GM12878 (cell line): ENCODE results near the gene BCR. TPM values are rescaled to one million over a fixed set of nuclear protein-coding genes. Genes with fewer than 3 reads are reported as not detected.
"Not testable (repeated sequence)": the region's sequence is repeated elsewhere in the genome, so short reads cannot be mapped to it uniquely, and the experiment has no call there.

Experiments
- ATAC-seq: fragments of 200-7000 bp; cut with Tn5 transposase; 3 replicates; pipeline ENCODE4 v1.9.1; 2020; ENCODE audit warnings: mild to moderate bottlenecking, moderate library complexity
- BruUV-seq: library from RNA; stranded (reverse); fragments of 400-500 nt; replicated peaks from 2 replicates; lab custom pipeline; 2021; lab: Mats Ljungman, UMichigan
- CTCF ChIA-PET: fragments of 300-600 bp; sonication (Branson Sonifier 250); formaldehyde crosslinking; extraction: SDS; loops from one replicate; lab custom pipeline; 2021; ENCODE audit warnings: inconsistent platforms; lab: Yijun Ruan, JAX
- POLR2A ChIA-PET: fragments of 350-600 bp; formaldehyde crosslinking; extraction: SDS; loops from one replicate; lab custom pipeline; 2021; ENCODE audit warnings: inconsistent platforms; lab: Charles Lee
- RAD21 ChIA-PET: fragments of 300-600 bp; sonication (Branson Sonifier 250); formaldehyde crosslinking; loops from one replicate; lab custom pipeline; 2023; ENCODE audit warnings: antibody characterized with exemption; ENCODE audit not compliant: unreplicated experiment; lab: Charles Lee
- SMC1A ChIA-PET: fragments of 300-600 bp; sonication (Branson Sonifier 250); formaldehyde crosslinking; loops from one replicate; lab custom pipeline; 2023; ENCODE audit not compliant: unreplicated experiment, uncharacterized antibody; lab: Charles Lee
- DNase-seq: peaks from one replicate; pipeline ENCODE4 v3.0.0-alpha.2; 2011; ENCODE audit warnings: low read depth, low spot score
- FAIRE-seq: peaks from 3 replicates; lab custom pipeline; 2011; peaks lifted over from hg19 to GRCh38; lab: Jason Lieb, UNC
- H2AFZ ChIP-seq: 2 replicates; pipeline ENCODE4 v1.6.0; 2011; ENCODE audit warnings: low read depth, low read length, control low read depth; ENCODE audit not compliant: control insufficient read depth
- H3K27ac ChIP-seq: 2 replicates; pipeline ENCODE4 v1.5.1; 2011; ENCODE audit warnings: control low read depth; ENCODE audit not compliant: control insufficient read depth, insufficient read depth
- H3K27me3 ChIP-seq, 2 experiments: replicated peaks in 1 of 2; 2 replicates each; pipeline versions ENCODE4 v1.6.0 to v1.6.1; 2011; ENCODE audit warnings: low read length in 1 of 2; ENCODE audit not compliant: control insufficient read depth in 2 of 2, insufficient read depth in 2 of 2
- H3K36me3 ChIP-seq, 2 experiments: 2 replicates each; pipeline ENCODE4 v1.5.1; 2011; ENCODE audit warnings: low read length in 1 of 2; ENCODE audit not compliant: control insufficient read depth in 2 of 2, insufficient read depth in 2 of 2
- H3K4me1 ChIP-seq: 2 replicates; pipeline ENCODE4 v1.6.1; 2011; ENCODE audit warnings: mild to moderate bottlenecking, low read length, moderate library complexity, mixed read lengths; ENCODE audit not compliant: control insufficient read depth, insufficient read depth
- H3K4me2 ChIP-seq: 2 replicates; pipeline ENCODE4 v1.6.0; 2011; ENCODE audit warnings: control low read depth; ENCODE audit not compliant: control insufficient read depth, insufficient read depth
- H3K4me3 ChIP-seq: fragments of 200-600 bp; sonication (generic); 2 replicates; pipeline ENCODE4 v1.5.1; 2016
- H3K79me2 ChIP-seq: 2 replicates; pipeline ENCODE4 v1.6.0; 2011; ENCODE audit warnings: low read length; ENCODE audit not compliant: control insufficient read depth, insufficient read depth
- H3K9ac ChIP-seq: 2 replicates; pipeline ENCODE4 v1.8.0; 2011; ENCODE audit warnings: low read length, control low read depth, mixed read lengths; ENCODE audit not compliant: control insufficient read depth, insufficient read depth
- H3K9me3 ChIP-seq: replicated peaks from 3 replicates; pipeline ENCODE4 v1.5.1; 2011; ENCODE audit warnings: mild to moderate bottlenecking, low read length; ENCODE audit not compliant: control insufficient read depth, insufficient read depth
- H4K20me1 ChIP-seq: 2 replicates; pipeline ENCODE4 v1.6.0; 2011; ENCODE audit not compliant: control insufficient read depth, insufficient read depth
- MYC ChIP-seq: IDR thresholded peaks from 2 replicates; pipeline ENCODE4 v1.6.1; 2011; ENCODE audit warnings: mild to moderate bottlenecking, low read length, moderate library complexity, inconsistent platforms; ENCODE audit not compliant: insufficient read depth, insufficient replicate concordance, insufficient read length, severe bottlenecking
- NFIC ChIP-seq: IDR thresholded peaks from 2 replicates; pipeline ENCODE4 v1.6.1; 2012; ENCODE audit warnings: low read depth, mild to moderate bottlenecking, inconsistent platforms, low read length, moderate library complexity
- TBL1XR1 ChIP-seq: IDR thresholded peaks from 2 replicates; pipeline ENCODE4 v1.6.1; 2012; ENCODE audit warnings: low read depth, low read length, improper control_type of control experiment
- WGBS: methylation state at CpG from one replicate; pipeline ENCODE4 v1.1.6; 2016; ENCODE audit warnings: low lambda C conversion rate; ENCODE audit not compliant: insufficient replicate concordance, insufficient coverage; ENCODE audit errors: missing lambda C conversion rate; 5-methylcytosine and 5-hydroxymethylcytosine counted together
- in situ Hi-C: fragments of 300-500 bp; cut with MboI; formaldehyde crosslinking; loops from 9 replicates; pipeline ENCODE4 v1.14.3; 2018; ENCODE audit warnings: mixed read lengths
- intact Hi-C: fragments of 100-400 bp; cut with micrococcal nuclease; formaldehyde crosslinking; loops from one replicate; pipeline ENCODE4 v1.14.2; 2022; ENCODE audit not compliant: unreplicated experiment
- polyA plus RNA-seq, 11 experiments: library from polyadenylated mRNA; depleted of rRNA in 4 of 11; unstranded in 6 of 11; stranded (reverse) in 5 of 11; fragments of >200 nt; fragmentation: Nextera tagmentation in 4 of 11; fragmentation: Illumina TruSeq in 1 of 11; extraction: Ambion mirVana in 4 of 11; extraction: Trizol in 1 of 11; gene quantifications; 1 replicate in 1 of 11; 2 replicates in 10 of 11; pipeline versions ENCODE4 v1.2.1 to v1.2.3, GENCODE V29; 2011 to 2016; ENCODE audit warnings: inconsistent platforms in 2 of 11, missing spikeins in 2 of 11, low read depth in 1 of 11
- total RNA-seq, 4 experiments: library from RNA; depleted of rRNA in 3 of 4; stranded (reverse); fragments of >200 nt in 3 of 4; fragmentation: Illumina TruSeq in 1 of 4; extraction: Trizol in 1 of 4; gene quantifications; 2 replicates each; pipeline versions ENCODE4 v1.2.1 to v1.2.3, GENCODE V29; 2013 to 2021
- TF ChIP-seq, protein P1 (sequence below): IDR thresholded peaks from 2 replicates; pipeline ENCODE4 v1.6.1; 2012; ENCODE audit warnings: low read depth, low read length, improper control_type of control experiment
- TF ChIP-seq, protein P2 (sequence below): IDR thresholded peaks from 2 replicates; pipeline ENCODE4 v1.6.1; 2012; ENCODE audit warnings: improper control_type of control experiment, low read depth, low read length; ENCODE audit not compliant: insufficient replicate concordance
- TF ChIP-seq, protein P3 (sequence below): IDR thresholded peaks from 2 replicates; pipeline ENCODE4 v1.6.1; 2011; ENCODE audit warnings: borderline replicate concordance, low read depth, mild to moderate bottlenecking, moderate library complexity, low read length; ENCODE audit not compliant: insufficient read depth, poor library complexity, severe bottlenecking

BCR gene
- total and polyA plus RNA-seq, 10 of the 15 experiments (the other 5 are each of a cell fraction or from before 2014, with no cell fraction given) = 1.7 to 64.7 (median 18.4) TPM

DNA sequence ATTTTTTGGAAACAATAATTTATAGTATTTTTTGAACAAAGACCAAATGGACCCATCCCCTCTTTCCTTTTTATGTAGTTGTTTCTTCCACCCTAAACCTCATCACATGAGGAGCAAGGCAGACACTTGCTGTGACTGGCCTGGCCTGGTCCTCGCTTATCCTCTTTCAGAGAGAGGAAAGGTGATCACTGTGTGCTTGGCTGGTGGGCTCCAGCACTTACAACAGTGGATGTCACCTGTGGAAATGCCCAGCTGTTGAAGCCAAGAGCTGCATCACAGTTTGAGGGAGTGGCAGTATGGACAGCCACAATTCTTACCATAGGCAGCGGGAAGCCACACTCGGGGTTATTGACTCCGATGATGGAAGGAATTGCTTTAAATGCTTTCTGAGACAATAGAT lies 185.7 kb downstream of the BCR start:
- Histone ChIP-seq H3K4me2 (no peak overlapping the region), H4K20me1 (no peaks in the 10 kb centered on the region), H3K27me3 (no peaks in the 10 kb centered on the region; a peak in 1 of 4 replicates), H3K9me3 (no peaks in the 10 kb centered on the region), H3K4me1 (no peaks in the 10 kb centered on the region), H3K4me3 (no peak overlapping the region), H3K79me2 (no peaks in the 10 kb centered on the region), H3K36me3 (no peaks in the 10 kb centered on the region), H3K9ac (no peak overlapping the region), H2AFZ (no peak overlapping the region), H3K27ac (no peak overlapping the region)
- FAIRE-seq (no peak), ATAC-seq (no peak), DNase-seq (no peak)
- 35% methylated on average over 4 of the region's 4 CpGs for WGBS
- POLR2A ChIA-PET = no interaction called here
- RAD21 ChIA-PET = interaction anchor here (0.8 kb wide), 1 partner anchor 11 kb away, joined by 3 read pairs; no protein-coding TSS in a partner anchor
- CTCF ChIA-PET = no interaction called here
- intact Hi-C loops = no loop called here
- in situ Hi-C loops = no loop called here
- BruUV-seq = no TSS peak
- TF ChIP-seq, protein P1, sequence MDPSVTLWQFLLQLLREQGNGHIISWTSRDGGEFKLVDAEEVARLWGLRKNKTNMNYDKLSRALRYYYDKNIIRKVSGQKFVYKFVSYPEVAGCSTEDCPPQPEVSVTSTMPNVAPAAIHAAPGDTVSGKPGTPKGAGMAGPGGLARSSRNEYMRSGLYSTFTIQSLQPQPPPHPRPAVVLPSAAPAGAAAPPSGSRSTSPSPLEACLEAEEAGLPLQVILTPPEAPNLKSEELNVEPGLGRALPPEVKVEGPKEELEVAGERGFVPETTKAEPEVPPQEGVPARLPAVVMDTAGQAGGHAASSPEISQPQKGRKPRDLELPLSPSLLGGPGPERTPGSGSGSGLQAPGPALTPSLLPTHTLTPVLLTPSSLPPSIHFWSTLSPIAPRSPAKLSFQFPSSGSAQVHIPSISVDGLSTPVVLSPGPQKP = no peak
- TF ChIP-seq, protein P2, sequence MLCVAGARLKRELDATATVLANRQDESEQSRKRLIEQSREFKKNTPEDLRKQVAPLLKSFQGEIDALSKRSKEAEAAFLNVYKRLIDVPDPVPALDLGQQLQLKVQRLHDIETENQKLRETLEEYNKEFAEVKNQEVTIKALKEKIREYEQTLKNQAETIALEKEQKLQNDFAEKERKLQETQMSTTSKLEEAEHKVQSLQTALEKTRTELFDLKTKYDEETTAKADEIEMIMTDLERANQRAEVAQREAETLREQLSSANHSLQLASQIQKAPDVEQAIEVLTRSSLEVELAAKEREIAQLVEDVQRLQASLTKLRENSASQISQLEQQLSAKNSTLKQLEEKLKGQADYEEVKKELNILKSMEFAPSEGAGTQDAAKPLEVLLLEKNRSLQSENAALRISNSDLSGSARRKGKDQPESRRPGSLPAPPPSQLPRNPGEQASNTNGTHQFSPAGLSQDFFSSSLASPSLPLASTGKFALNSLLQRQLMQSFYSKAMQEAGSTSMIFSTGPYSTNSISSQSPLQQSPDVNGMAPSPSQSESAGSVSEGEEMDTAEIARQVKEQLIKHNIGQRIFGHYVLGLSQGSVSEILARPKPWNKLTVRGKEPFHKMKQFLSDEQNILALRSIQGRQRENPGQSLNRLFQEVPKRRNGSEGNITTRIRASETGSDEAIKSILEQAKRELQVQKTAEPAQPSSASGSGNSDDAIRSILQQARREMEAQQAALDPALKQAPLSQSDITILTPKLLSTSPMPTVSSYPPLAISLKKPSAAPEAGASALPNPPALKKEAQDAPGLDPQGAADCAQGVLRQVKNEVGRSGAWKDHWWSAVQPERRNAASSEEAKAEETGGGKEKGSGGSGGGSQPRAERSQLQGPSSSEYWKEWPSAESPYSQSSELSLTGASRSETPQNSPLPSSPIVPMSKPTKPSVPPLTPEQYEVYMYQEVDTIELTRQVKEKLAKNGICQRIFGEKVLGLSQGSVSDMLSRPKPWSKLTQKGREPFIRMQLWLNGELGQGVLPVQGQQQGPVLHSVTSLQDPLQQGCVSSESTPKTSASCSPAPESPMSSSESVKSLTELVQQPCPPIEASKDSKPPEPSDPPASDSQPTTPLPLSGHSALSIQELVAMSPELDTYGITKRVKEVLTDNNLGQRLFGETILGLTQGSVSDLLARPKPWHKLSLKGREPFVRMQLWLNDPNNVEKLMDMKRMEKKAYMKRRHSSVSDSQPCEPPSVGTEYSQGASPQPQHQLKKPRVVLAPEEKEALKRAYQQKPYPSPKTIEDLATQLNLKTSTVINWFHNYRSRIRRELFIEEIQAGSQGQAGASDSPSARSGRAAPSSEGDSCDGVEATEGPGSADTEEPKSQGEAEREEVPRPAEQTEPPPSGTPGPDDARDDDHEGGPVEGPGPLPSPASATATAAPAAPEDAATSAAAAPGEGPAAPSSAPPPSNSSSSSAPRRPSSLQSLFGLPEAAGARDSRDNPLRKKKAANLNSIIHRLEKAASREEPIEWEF = no peak
- TF ChIP-seq MYC (no peak), TBL1XR1 (no peak), NFIC (no peak)
- TF ChIP-seq, protein P3, sequence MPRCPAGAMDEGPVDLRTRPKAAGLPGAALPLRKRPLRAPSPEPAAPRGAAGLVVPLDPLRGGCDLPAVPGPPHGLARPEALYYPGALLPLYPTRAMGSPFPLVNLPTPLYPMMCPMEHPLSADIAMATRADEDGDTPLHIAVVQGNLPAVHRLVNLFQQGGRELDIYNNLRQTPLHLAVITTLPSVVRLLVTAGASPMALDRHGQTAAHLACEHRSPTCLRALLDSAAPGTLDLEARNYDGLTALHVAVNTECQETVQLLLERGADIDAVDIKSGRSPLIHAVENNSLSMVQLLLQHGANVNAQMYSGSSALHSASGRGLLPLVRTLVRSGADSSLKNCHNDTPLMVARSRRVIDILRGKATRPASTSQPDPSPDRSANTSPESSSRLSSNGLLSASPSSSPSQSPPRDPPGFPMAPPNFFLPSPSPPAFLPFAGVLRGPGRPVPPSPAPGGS = no peak
- SMC1A ChIA-PET = no interaction called here

DNA sequence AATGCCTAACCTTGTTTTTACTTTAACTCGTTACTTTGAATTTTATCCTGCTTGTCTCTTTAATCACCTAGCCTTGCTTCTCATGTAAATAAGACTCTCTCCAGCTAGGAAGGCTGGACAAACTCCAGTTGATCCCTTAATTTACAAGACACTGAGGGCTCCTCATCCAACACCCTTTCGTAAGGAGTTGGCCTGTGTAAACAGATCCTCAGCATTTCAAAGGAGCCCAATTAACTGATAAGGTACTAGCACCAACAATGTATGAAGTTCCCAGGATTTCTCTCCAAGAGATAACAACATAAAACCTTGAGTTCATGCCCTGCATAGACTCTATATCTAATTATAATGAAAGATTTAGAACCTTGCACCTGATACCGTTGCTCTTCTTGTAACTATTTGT lies 186.9 kb downstream of the BCR start:
- POLR2A ChIA-PET, H3K9ac ChIP-seq, RAD21 ChIA-PET, H3K4me1 ChIP-seq, H3K36me3 ChIP-seq, H3K4me2 ChIP-seq, H3K9me3 ChIP-seq, in situ Hi-C loops, DNase-seq, H4K20me1 ChIP-seq, FAIRE-seq, H2AFZ ChIP-seq, SMC1A ChIA-PET, H3K79me2 ChIP-seq, BruUV-seq, H3K27me3 ChIP-seq, H3K27ac ChIP-seq, ATAC-seq, H3K4me3 ChIP-seq, intact Hi-C loops: not testable (repeated sequence)
- WGBS = 15% methylated on average over 3 of the region's 3 CpGs
- CTCF ChIA-PET = interaction anchor here (0.9 to 2.3 kb wide), 2 partner anchors 9 to 19 kb away, joined by 3 to 10 read pairs; no protein-coding TSS in a partner anchor
